GM12892 (cell line): ENCODE data around the gene CIITA.

Source experiments
- POLR2A ChIP-seq: IDR thresholded peaks from 2 replicates; pipeline ENCODE4 v1.6.1; 2011; ENCODE audit warnings: low read depth, low read length, control low read depth
- POLR2AphosphoS5 ChIP-seq: IDR thresholded peaks from 2 replicates; pipeline ENCODE4 v1.6.1; 2011; ENCODE audit warnings: low read depth, low read length, control low read depth
- TAF1 ChIP-seq: IDR thresholded peaks from 2 replicates; pipeline ENCODE4 v1.6.1; 2011; ENCODE audit warnings: low read depth, mild to moderate bottlenecking, control low read depth, low read length, borderline replicate concordance

GRCh38 chr16:10941127-10941933, 64.3 kb downstream of the CIITA start:
- no peak for TF ChIP-seq POLR2AphosphoS5
- TF ChIP-seq POLR2A, result no peak
- no peak for TF ChIP-seq TAF1
